Stimulated activated CD4-positive, alpha-beta T cell treated with anti-CD3 and anti-CD28 coated beads, Interleukin-1b, Interleukin-23, amount 100 ng/mL, for 4 hours (primary cell): Measurements from ENCODE around the gene AQP3.
"Not testable (repeated sequence)": the region's sequence is repeated elsewhere in the genome, so short reads cannot be mapped to it uniquely, and the experiment has no call there.

Experiments used
- DNase-seq, 2 donors: peaks; one replicate each; pipeline ENCODE4 v3.0.0-alpha.2; 2020; ENCODE audit warnings: low read depth in 2 of 2

Gene AQP3

GRCh38 chr9:33414889-33415500, 32.4 kb downstream of the AQP3 start:
- DNase-seq = no peak

- no peak for DNase-seq
Measured at GRCh38 chr9:33414268-33414667, 33.1 kb downstream of the AQP3 start.

- no peak for DNase-seq
Measured at GRCh38 chr9:33408087-33408486, 39.3 kb downstream of the AQP3 start.

DNA sequence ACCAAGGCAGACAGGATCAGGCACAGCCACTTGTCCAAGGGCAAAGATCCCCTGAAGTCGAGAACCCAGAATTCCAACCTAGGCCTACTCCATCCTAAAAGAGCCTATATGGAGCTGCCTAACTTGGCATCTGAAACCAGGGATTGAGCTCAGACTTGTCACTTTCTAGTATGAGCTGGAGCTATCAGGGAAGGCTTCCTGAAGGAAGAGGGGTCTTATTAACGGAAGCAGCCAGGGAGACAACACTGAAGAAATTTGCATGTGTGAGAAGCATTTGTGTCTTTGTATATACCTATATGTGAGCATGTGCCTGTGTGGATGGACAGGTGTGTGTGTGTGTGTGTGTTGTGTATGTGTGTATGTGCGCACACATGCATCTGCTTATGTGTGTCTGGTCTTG, 40.3 kb downstream of the AQP3 start:
- no peak for DNase-seq

DNA sequence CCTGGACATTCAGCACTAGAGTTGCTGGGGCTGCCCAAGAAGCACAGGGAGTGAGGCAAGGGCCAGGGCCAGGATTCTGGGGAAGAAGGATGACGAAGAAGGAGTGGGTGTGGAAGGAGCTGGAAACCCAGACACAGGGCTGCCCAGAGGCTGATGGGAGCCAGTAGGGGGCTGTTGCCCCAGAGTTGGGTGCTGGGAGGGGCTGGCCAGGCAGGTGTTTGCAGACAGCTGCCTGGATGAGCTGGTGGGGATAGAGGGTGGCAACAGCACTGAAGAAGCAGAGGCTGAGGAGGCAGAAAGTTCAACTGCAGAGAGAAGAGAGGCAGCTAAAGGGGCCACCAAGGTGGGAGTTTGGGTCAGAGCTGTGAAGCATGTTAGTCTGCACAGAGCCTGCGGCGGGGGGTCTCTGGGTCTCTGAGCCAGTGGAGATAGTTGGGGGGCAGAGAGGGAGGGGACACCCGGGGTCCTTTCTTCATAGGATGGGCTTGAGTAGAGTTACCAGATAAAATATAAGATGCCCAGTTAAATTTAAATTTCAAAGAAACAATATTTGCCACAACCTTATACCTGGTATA, 42.5 kb downstream of the AQP3 start:
- DNase-seq = no peak

DNA sequence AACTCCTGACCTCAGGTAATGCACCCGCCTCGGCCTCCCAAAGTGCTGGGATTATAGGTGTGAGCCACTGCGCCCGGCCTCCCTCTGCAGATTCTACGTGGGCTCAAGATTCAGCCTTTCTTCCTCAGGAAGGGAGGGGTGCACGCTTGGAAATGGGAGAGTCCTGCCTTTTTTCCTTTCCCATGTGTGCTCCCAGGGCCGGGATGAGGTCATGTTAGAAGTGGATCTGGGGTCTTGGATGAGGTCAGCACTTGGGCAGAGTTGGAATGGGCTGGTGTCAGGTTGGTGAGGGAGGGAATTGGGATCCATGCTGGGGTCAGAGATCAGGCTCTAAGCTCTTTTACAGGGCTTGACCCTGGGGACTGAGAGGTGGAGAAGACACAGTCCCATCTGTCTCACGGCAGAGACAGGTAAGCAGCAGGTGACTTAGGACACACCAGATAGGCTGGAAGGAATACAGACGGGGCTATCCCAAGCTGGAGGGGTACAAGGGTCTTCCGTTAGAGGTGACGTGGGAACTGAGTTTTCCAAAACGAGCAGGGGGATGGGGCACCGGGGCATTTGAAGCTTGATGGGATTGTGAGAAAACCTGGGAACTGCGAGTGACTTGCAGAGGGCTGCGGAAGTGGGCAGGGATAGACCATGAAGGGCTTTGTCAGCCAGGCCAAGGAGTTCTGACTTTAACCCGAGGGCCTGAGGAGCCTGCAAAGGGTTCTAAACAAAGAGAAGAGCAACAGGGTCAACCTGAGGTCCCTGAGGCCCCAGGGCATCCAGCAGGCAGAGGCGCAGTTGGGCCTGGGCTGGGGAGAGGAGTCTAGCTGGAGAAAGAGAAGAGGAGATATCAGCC, 43.2 kb downstream of the AQP3 start:
- no peak for DNase-seq

- DNase-seq = not testable (repeated sequence)
Measured at GRCh38 chr9:33402371-33402770, 45.0 kb downstream of the AQP3 start, which contains the start of gene AQP7. AQP7 (minus strand) TSS chr9:33402568; CDS start chr9:33401262, 1,306 bp downstream.

- DNase-seq = not testable (repeated sequence)
Measured at GRCh38 chr9:33401809-33402208, 45.6 kb downstream of the AQP3 start.

DNA sequence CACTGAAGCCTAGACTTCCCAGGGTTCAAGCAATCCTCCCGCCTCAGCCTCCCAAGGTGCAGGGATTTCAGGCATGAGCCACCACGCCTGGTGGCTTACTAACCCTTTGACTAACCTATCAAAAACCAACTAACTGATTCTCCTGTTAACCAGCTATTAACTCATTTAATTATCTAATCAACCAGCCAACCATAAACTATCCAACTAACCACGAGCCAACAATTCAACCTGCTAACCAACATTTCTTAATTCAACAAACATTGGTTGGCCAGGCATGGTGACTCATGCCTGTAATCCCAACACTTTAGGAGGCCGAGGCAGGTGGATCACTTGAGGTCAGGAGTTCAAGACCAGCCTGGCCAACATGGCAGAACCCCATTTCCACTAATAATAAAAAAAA, 48.3 kb downstream of the AQP3 start:
- DNase-seq = not testable (repeated sequence)

DNA sequence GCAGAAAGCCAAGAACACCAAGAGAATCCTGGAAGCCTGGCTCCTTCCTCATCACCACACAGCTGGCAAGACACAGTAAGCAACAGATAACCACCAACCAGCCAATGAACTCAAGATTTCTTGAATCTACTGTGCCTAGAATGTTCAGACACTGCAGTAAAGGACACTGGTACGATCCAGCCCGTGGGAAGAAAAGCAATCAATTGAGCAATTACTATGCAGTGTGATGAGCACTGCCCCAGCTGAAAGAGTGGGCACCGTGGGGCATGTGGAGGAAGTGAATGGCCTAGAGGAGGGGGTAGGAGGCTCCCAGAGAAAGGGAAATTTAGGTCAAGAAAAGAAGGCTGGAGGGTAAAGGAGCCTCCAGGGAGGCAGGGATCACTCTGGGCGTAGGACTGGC, 49.6 kb downstream of the AQP3 start:
- DNase-seq = not testable (repeated sequence)

DNA sequence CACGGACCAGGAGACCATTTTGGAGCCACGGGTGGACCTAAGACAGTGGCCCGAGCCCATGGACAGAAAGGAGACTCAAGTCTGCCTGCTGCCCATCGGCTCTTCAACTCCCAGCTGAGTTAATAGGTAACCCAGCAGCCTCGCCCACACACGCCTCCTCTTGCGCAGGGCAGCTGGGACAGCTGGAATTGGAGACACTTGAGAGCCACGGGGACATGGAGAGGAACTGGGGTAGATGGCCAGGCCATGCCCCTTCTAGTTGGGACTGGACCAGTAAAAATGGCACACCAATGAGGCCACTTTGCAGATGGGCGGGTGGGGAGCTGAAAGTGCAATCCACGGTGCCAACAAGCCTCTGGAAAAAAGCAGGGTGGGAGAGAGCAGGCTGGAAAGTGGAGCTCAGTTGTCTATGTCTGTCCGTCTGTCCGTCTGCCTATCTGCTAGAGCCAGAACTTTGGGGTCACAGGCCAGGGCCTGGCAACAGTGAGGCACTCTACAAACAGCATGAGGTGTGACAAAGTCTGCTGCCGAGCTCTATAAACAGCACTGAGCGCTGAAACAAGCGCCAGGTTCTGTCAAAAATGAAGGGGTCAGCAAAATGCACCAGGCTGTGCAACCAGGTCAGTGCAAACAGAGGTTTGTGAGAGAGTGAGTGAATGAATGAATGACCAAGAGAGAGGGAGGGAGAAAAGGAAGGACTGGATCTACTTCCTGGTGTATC, 52.1 kb downstream of the AQP3 start:
- not testable (repeated sequence) for DNase-seq

- DNase-seq = not testable (repeated sequence)
Measured at GRCh38 chr9:33393986-33394385, 53.4 kb downstream of the AQP3 start.

DNA sequence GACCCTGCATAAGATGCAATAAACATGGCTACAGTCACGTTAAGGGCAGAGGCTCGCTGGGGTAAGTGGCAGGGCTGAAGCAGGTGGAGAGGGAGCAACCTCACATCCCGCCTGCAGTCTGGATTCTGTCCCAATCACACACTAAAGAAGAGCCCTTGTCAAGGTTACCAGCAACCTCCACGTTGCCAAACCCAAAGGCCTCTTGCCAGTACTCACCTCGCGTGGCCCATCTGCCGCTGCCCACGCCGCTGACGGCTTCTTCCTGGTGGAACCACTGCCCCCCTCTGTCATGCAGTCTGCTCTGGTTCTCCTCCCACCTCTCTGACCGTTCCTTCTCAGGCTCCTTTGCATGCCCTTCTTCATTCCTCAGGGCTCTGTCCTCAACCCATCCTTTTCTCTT, 53.8 kb downstream of the AQP3 start:
- no peak for DNase-seq

GRCh38 chr9:33392591-33393021, 54.8 kb downstream of the AQP3 start:
- not testable (repeated sequence) for DNase-seq
